HepG2 (cell line): ENCODE measurements around the gene KIF26B. TPM values are rescaled to one million over a fixed set of nuclear protein-coding genes. Genes with fewer than 3 reads are reported as not detected.

ENCODE experiments used
- ATAC-seq: fragments of 200-7000 bp; cut with Tn5 transposase; 3 replicates; pipeline ENCODE4 v1.9.1; 2020; ENCODE audit warnings: mild to moderate bottlenecking, moderate library complexity
- BruUV-seq: library from RNA; stranded (reverse); fragments of 400-500 nt; replicated peaks from 2 replicates; lab custom pipeline; 2021; lab: Mats Ljungman, UMichigan
- CTCF ChIA-PET: fragments of 300-600 bp; formaldehyde crosslinking; extraction: SDS; loops from one replicate; lab custom pipeline; 2021; ENCODE audit warnings: low total read pairs, inconsistent platforms, low intra/inter-chr PET ratio; lab: Yijun Ruan, JAX
- POLR2A ChIA-PET: fragments of 350-600 bp; sonication (Branson Sonifier 250); formaldehyde crosslinking; loops from one replicate; lab custom pipeline; 2020; ENCODE audit warnings: antibody characterized with exemption, inconsistent platforms; lab: Yijun Ruan, JAX
- DNase-seq: peaks from one replicate; pipeline ENCODE4 v3.0.0-alpha.2; 2015; ENCODE audit warnings: low spot score
- FAIRE-seq: peaks from 3 replicates; lab custom pipeline; 2011; peaks lifted over from hg19 to GRCh38; lab: Jason Lieb, UNC
- H2AFZ ChIP-seq: one replicate; pipeline ENCODE4 v1.6.1; 2011; ENCODE audit warnings: low read length, inconsistent platforms
- H3K27ac ChIP-seq: fragments of 300-600 bp; 3 replicates; pipeline ENCODE4 v1.8.0; 2011; ENCODE audit warnings: mixed run types, mild to moderate bottlenecking, mixed read lengths, low read length, inconsistent platforms; ENCODE audit not compliant: insufficient read depth; ENCODE audit errors: extremely low read length
- H3K27me3 ChIP-seq, 2 experiments: fragments of 200-600 bp in 1 of 2; 2 replicates in 1 of 2; 3 replicates in 1 of 2; pipeline versions ENCODE4 v1.6.0 to v1.8.0; 2011; ENCODE audit warnings: low read length in 2 of 2, mild to moderate bottlenecking in 2 of 2, moderate library complexity in 2 of 2, inconsistent platforms in 1 of 2; ENCODE audit not compliant: insufficient read depth in 2 of 2, control insufficient read depth in 1 of 2
- H3K36me3 ChIP-seq, 2 experiments: fragments of 200-600 bp in 1 of 2; replicated peaks in 1 of 2; 2 replicates in 1 of 2; 3 replicates in 1 of 2; pipeline versions ENCODE4 v1.5.1 to v1.8.0; 2011; ENCODE audit warnings: low read length in 2 of 2, inconsistent platforms in 1 of 2; ENCODE audit not compliant: insufficient read depth in 2 of 2, control insufficient read depth in 1 of 2
- H3K4me1 ChIP-seq: 2 replicates; pipeline ENCODE4 v1.5.1; 2012; ENCODE audit warnings: low read length, inconsistent platforms; ENCODE audit not compliant: insufficient read depth
- H3K4me2 ChIP-seq: 2 replicates; pipeline ENCODE4 v1.6.0; 2011; ENCODE audit warnings: low read depth, low read length, inconsistent platforms
- H3K4me3 ChIP-seq, 3 experiments: fragments of 200-600 bp in 1 of 3; sonication (generic), shearing (Covaris generic) in 1 of 3; replicated peaks in 1 of 3; 2 replicates each; pipeline ENCODE4 v1.5.1; 2011 to 2016; ENCODE audit warnings: low read length in 3 of 3, inconsistent platforms in 2 of 3, low read depth in 2 of 3, mild to moderate bottlenecking in 2 of 3, control low read depth in 1 of 3, mixed read lengths in 1 of 3; ENCODE audit not compliant: insufficient read depth in 1 of 3
- H3K79me2 ChIP-seq: one replicate; pipeline ENCODE4 v1.6.1; 2011; ENCODE audit warnings: low read length, inconsistent platforms; ENCODE audit not compliant: insufficient read depth
- H3K9ac ChIP-seq: 2 replicates; pipeline ENCODE4 v1.6.0; 2011; ENCODE audit warnings: mild to moderate bottlenecking, low read depth, low read length, inconsistent platforms; ENCODE audit not compliant: insufficient read depth
- H3K9me3 ChIP-seq: 2 replicates; pipeline ENCODE4 v1.5.1; 2012; ENCODE audit warnings: mild to moderate bottlenecking, low read length
- H4K20me1 ChIP-seq: 2 replicates; pipeline ENCODE4 v1.6.0; 2011; ENCODE audit warnings: inconsistent platforms, mild to moderate bottlenecking, low read length, moderate library complexity; ENCODE audit not compliant: insufficient read depth
- ATRX ChIP-seq: sonication (generic); formaldehyde crosslinking; IDR thresholded peaks from 2 replicates; pipeline ENCODE4 v1.4.0; 2020; ENCODE audit warnings: missing genetic modification reagents, borderline replicate concordance
- WGBS: methylation state at CpG from one replicate; pipeline ENCODE4 v1.1.6; 2017; ENCODE audit warnings: low lambda C conversion rate; 5-methylcytosine and 5-hydroxymethylcytosine counted together
- in situ Hi-C: cut with HindIII; loops from 2 replicates; pipeline ENCODE4 v1.10.0; 2017; ENCODE audit warnings: low pct_unique_long_range_greater_than_20kb; ENCODE audit not compliant: extremely low pct_ligation_motif_present
- intact Hi-C: fragments of 100-400 bp; cut with micrococcal nuclease; formaldehyde crosslinking; loops from one replicate; pipeline ENCODE4 v1.10.0; 2022; ENCODE audit not compliant: unreplicated experiment
- polyA plus RNA-seq, 8 experiments: library from polyadenylated mRNA; depleted of rRNA in 3 of 8; stranded (reverse) in 7 of 8; unstranded in 1 of 8; fragments of >200 nt; fragmentation: Illumina TruSeq in 4 of 8; extraction: Trizol in 4 of 8; gene quantifications; 2 replicates each; pipeline versions ENCODE4 v1.2.1 to v1.2.3, GENCODE V29; 2011 to 2016; ENCODE audit warnings: low read depth in 4 of 8, missing spikeins in 1 of 8, mixed read lengths in 1 of 8; ENCODE audit not compliant: insufficient read depth in 1 of 8
- total RNA-seq, 5 experiments: library from RNA; depleted of rRNA; stranded (reverse); fragments of >200 nt; fragmentation: Illumina TruSeq; extraction: Trizol; gene quantifications; 2 replicates each; pipeline ENCODE4 v1.2.3, GENCODE V29; 2016; ENCODE audit warnings: low read depth in 1 of 5
- TF ChIP-seq, protein P1 (sequence below): sonication (generic); formaldehyde crosslinking; IDR thresholded peaks from 2 replicates; pipeline ENCODE4 v1.4.0; 2020; ENCODE audit warnings: missing genetic modification reagents

The KIF26B gene
- total and polyA plus RNA-seq, 2 of the 13 experiments (the other 11 are each of a cell fraction or from before 2014, with no cell fraction given): 0.08 to 0.09 TPM

DNA sequence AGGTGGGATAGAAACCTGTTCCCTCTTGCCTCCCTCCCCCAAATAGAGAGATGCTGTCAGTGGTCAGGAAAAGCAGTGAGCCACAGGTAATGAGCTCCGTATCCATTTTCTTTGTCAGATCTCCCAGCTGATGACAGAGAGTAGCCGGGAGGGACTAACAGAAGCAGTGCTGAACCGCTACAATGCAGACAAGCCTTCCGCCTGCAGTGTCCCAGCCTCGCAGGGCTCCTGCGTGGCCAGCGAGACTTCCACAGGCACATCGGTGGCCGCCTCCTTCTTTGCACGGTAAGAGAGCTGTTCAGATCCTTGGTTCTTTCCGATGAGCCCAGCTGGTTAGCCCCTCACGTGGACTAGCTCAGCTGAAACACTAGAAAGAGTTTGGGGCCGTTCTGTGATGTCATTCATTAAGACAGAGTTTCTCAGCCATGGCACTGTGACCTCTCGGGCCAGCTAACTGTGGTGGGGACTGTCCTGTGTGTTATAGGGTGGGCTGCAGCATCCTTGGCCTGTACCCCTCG lies 264.7 kb downstream of the KIF26B start:
- no peak for TF ChIP-seq ATRX (CRISPR knock-in tag)
- TF ChIP-seq, protein P1, sequence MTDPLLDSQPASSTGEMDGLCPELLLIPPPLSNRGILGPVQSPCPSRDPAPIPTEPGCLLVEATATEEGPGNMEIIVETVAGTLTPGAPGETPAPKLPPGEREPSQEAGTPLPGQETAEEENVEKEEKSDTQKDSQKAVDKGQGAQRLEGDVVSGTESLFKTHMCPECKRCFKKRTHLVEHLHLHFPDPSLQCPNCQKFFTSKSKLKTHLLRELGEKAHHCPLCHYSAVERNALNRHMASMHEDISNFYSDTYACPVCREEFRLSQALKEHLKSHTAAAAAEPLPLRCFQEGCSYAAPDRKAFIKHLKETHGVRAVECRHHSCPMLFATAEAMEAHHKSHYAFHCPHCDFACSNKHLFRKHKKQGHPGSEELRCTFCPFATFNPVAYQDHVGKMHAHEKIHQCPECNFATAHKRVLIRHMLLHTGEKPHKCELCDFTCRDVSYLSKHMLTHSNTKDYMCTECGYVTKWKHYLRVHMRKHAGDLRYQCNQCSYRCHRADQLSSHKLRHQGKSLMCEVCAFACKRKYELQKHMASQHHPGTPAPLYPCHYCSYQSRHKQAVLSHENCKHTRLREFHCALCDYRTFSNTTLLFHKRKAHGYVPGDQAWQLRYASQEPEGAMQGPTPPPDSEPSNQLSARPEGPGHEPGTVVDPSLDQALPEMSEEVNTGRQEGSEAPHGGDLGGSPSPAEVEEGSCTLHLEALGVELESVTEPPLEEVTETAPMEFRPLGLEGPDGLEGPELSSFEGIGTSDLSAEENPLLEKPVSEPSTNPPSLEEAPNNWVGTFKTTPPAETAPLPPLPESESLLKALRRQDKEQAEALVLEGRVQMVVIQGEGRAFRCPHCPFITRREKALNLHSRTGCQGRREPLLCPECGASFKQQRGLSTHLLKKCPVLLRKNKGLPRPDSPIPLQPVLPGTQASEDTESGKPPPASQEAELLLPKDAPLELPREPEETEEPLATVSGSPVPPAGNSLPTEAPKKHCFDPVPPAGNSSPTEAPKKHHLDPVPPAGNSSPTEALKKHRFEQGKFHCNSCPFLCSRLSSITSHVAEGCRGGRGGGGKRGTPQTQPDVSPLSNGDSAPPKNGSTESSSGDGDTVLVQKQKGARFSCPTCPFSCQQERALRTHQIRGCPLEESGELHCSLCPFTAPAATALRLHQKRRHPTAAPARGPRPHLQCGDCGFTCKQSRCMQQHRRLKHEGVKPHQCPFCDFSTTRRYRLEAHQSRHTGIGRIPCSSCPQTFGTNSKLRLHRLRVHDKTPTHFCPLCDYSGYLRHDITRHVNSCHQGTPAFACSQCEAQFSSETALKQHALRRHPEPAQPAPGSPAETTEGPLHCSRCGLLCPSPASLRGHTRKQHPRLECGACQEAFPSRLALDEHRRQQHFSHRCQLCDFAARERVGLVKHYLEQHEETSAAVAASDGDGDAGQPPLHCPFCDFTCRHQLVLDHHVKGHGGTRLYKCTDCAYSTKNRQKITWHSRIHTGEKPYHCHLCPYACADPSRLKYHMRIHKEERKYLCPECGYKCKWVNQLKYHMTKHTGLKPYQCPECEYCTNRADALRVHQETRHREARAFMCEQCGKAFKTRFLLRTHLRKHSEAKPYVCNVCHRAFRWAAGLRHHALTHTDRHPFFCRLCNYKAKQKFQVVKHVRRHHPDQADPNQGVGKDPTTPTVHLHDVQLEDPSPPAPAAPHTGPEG (CRISPR knock-in tag): no peak
- peaks cover 0 to 2% of the 10 kb centered on the region in 2 experiments; a peak in 2 of 5 replicates for H3K27me3 ChIP-seq
- no peaks in the 10 kb centered on the region for H3K36me3 ChIP-seq
- in situ Hi-C loops: no loop called here
- peaks cover 5% of the 10 kb centered on the region for H3K4me1 ChIP-seq
- DNase-seq (no peak), FAIRE-seq (no peak), ATAC-seq (no peak)
- 63% methylated on average over 9 of the region's 15 CpGs for WGBS
- BruUV-seq: no TSS peak
- H3K9ac ChIP-seq: no peak overlapping the region
- intact Hi-C loops: no loop called here
- H3K4me3 ChIP-seq: no peak overlapping the region
- H3K27ac ChIP-seq: no peak overlapping the region
- H4K20me1 ChIP-seq: no peaks in the 10 kb centered on the region
- CTCF ChIA-PET: no interaction called here
- no peaks in the 10 kb centered on the region for H3K9me3 ChIP-seq
- no peak overlapping the region for H3K4me2 ChIP-seq
- H3K79me2 ChIP-seq: no peaks in the 10 kb centered on the region
- POLR2A ChIA-PET: no interaction called here
- H2AFZ ChIP-seq: no peak overlapping the region
